Keratinocyte (primary cell): ENCODE results near the gene ADGRV1. TPM values are rescaled to one million over a fixed set of nuclear protein-coding genes. Genes with fewer than 3 reads are reported as not detected.

ENCODE experiments used
- DNase-seq: peaks from one replicate; pipeline ENCODE4 v3.0.0-alpha.2; 2011; ENCODE audit warnings: low read depth, missing footprints, low spot score
- FAIRE-seq: peaks from 2 replicates; lab custom pipeline; 2011; peaks lifted over from hg19 to GRCh38; lab: Jason Lieb, UNC
- H2AFZ ChIP-seq: 2 replicates; pipeline ENCODE4 v1.6.0; 2012; ENCODE audit warnings: low read length, control low read depth, inconsistent platforms; ENCODE audit not compliant: control insufficient read depth
- H3K27ac ChIP-seq: 2 replicates; pipeline ENCODE4 v1.5.1; 2011; ENCODE audit warnings: low read length; ENCODE audit not compliant: control insufficient read depth, insufficient read depth
- H3K27me3 ChIP-seq: 3 replicates; pipeline ENCODE4 v1.6.0; 2011; ENCODE audit warnings: low read length; ENCODE audit not compliant: control insufficient read depth, insufficient read depth; ENCODE audit errors: extremely low read depth
- H3K36me3 ChIP-seq, 2 experiments: 2 replicates in 1 of 2; 3 replicates in 1 of 2; pipeline ENCODE4 v1.5.1; 2011; ENCODE audit warnings: low read length in 2 of 2, mild to moderate bottlenecking in 1 of 2; ENCODE audit not compliant: control insufficient read depth in 2 of 2, insufficient read depth in 2 of 2; ENCODE audit errors: extremely low read depth in 1 of 2
- H3K4me1 ChIP-seq: 3 replicates; pipeline ENCODE4 v1.5.1; 2011; ENCODE audit warnings: low read length; ENCODE audit not compliant: control insufficient read depth, insufficient read depth; ENCODE audit errors: extremely low read depth
- H3K4me2 ChIP-seq: 3 replicates; pipeline ENCODE4 v1.6.0; 2011; ENCODE audit warnings: low read depth, low read length; ENCODE audit not compliant: control insufficient read depth, insufficient read depth; ENCODE audit errors: extremely low read depth
- H3K4me3 ChIP-seq, 3 experiments: fragments of 200-600 bp in 1 of 3; sonication (generic) in 1 of 3; 2 replicates in 2 of 3; 3 replicates in 1 of 3; pipeline ENCODE4 v1.5.1; 2011 to 2016; ENCODE audit warnings: low read length in 3 of 3, mild to moderate bottlenecking in 3 of 3, control low read depth in 2 of 3, inconsistent platforms in 1 of 3, low read depth in 1 of 3, mixed read lengths in 1 of 3, mixed run types in 1 of 3, moderate library complexity in 1 of 3; ENCODE audit not compliant: control insufficient read depth in 2 of 3, insufficient read depth in 2 of 3; ENCODE audit errors: extremely low read depth in 1 of 3
- H3K79me2 ChIP-seq: 2 replicates; pipeline ENCODE4 v1.6.0; 2012; ENCODE audit warnings: low read length; ENCODE audit not compliant: control insufficient read depth, insufficient read depth
- H3K9ac ChIP-seq: 3 replicates; pipeline ENCODE4 v1.6.0; 2011; ENCODE audit warnings: low read length; ENCODE audit not compliant: control insufficient read depth, insufficient read depth; ENCODE audit errors: extremely low read depth
- H3K9me1 ChIP-seq: 3 replicates; pipeline ENCODE4 v1.6.0; 2011; ENCODE audit warnings: low read length; ENCODE audit not compliant: control insufficient read depth, insufficient read depth; ENCODE audit errors: extremely low read depth
- H3K9me3 ChIP-seq: 2 replicates; pipeline ENCODE4 v1.5.1; 2012; ENCODE audit warnings: low read depth, low read length; ENCODE audit not compliant: control insufficient read depth
- H4K20me1 ChIP-seq: 3 replicates; pipeline ENCODE4 v1.6.0; 2011; ENCODE audit warnings: low read length; ENCODE audit not compliant: control insufficient read depth, insufficient read depth; ENCODE audit errors: extremely low read depth
- CTCF ChIP-seq, 3 experiments: IDR thresholded peaks in 1 of 3; conservative IDR thresholded peaks in 1 of 3; optimal IDR thresholded peaks in 1 of 3; 2 replicates in 2 of 3; 3 replicates in 1 of 3; pipeline versions ENCODE3 to v1.5.1; 2011; ENCODE audit warnings: low read length in 3 of 3, mild to moderate bottlenecking in 3 of 3, moderate library complexity in 2 of 3, control low read depth in 1 of 3, inconsistent platforms in 1 of 3; ENCODE audit not compliant: insufficient read depth in 2 of 3; ENCODE audit errors: extremely low read depth in 1 of 3
- EZH2 ChIP-seq: IDR thresholded peaks from one replicate; pipeline ENCODE4 v1.6.1; 2012; ENCODE audit warnings: inconsistent platforms, mild to moderate bottlenecking, low read length, moderate library complexity
- dilution Hi-C: fragments of 300-500 bp; cut with MboI; formaldehyde crosslinking; loops from one replicate; pipeline ENCODE4 v1.7.0; 2020; ENCODE audit warnings: low sequenced_read_pairs; ENCODE audit not compliant: extremely low pct_ligation_motif_present
- polyA plus RNA-seq, 5 experiments: library from polyadenylated mRNA; depleted of rRNA in 3 of 5; stranded (reverse) in 3 of 5; stranded (forward) in 1 of 5; unstranded in 1 of 5; fragments of >200 nt; gene quantifications; 1 replicate in 1 of 5; 2 replicates in 3 of 5; 3 replicates in 1 of 5; pipeline versions ENCODE4 v1.2.1 to v1.2.3, GENCODE V29; 2011 to 2012; ENCODE audit warnings: missing spikeins in 2 of 5, low read depth in 1 of 5, low replicate concordance in 1 of 5

Gene ADGRV1
- polyA plus RNA-seq, 1 donor (not counting 4 experiments of a cell fraction or from before 2014, with no cell fraction given), result 0.05 TPM

- Histone ChIP-seq H3K4me1 (no peaks in the 10 kb centered on the region), H3K4me3 (no peak overlapping the region), H3K9ac (no peak overlapping the region), H3K4me2 (no peak overlapping the region), H3K9me3 (no peaks in the 10 kb centered on the region), H3K27ac (no peak overlapping the region), H4K20me1 (no peaks in the 10 kb centered on the region), H3K9me1 (no peaks in the 10 kb centered on the region), H2AFZ (no peak overlapping the region), H3K27me3 (peaks cover 2% of the 10 kb centered on the region), H3K36me3 (no peaks in the 10 kb centered on the region), H3K79me2 (no peaks in the 10 kb centered on the region)
- FAIRE-seq (no peak), DNase-seq (no peak)
- dilution Hi-C loops, result no loop called here
- TF ChIP-seq CTCF (optimal IDR thresholded peaks at IDR 0.05 in 1 of 3, IDR thresholded peaks at IDR 0.05 in 1 of 3, conservative IDR thresholded peaks at IDR 0.05 in 1 of 3; ENCODE audit: extremely low read depth in 1 of 3, insufficient read depth in 2 of 3, low read length in 3 of 3), result no peak
- no peak for TF ChIP-seq EZH2
Observed at GRCh38 chr5:90746119-90746518, 187.5 kb downstream of the ADGRV1 start.

- Histone ChIP-seq H3K9me1 (no peaks in the 10 kb centered on the region), H4K20me1 (no peaks in the 10 kb centered on the region), H3K4me3 (no peak overlapping the region), H3K27ac (no peak overlapping the region), H3K9me3 (no peaks in the 10 kb centered on the region), H3K4me1 (no peaks in the 10 kb centered on the region), H3K79me2 (no peaks in the 10 kb centered on the region), H3K27me3 (peaks cover 2% of the 10 kb centered on the region), H3K4me2 (no peak overlapping the region), H3K9ac (no peak overlapping the region), H3K36me3 (no peaks in the 10 kb centered on the region), H2AFZ (no peak overlapping the region)
- DNase-seq (no peak), FAIRE-seq (no peak)
- TF ChIP-seq EZH2, result no peak
- no peak for TF ChIP-seq CTCF (optimal IDR thresholded peaks at IDR 0.05 in 1 of 3, IDR thresholded peaks at IDR 0.05 in 1 of 3, conservative IDR thresholded peaks at IDR 0.05 in 1 of 3; ENCODE audit: extremely low read depth in 1 of 3, insufficient read depth in 2 of 3, low read length in 3 of 3)
- dilution Hi-C loops, result no loop called here
Observed at GRCh38 chr5:90747175-90747574, 188.6 kb downstream of the ADGRV1 start.
